DMS153 (cell line): ENCODE measurements around the gene DEFB114.

Experiments
- DNase-seq: peaks from one replicate; lab custom pipeline; 2025; lab: John Stamatoyannopoulos, UW

DEFB114 gene

DNA sequence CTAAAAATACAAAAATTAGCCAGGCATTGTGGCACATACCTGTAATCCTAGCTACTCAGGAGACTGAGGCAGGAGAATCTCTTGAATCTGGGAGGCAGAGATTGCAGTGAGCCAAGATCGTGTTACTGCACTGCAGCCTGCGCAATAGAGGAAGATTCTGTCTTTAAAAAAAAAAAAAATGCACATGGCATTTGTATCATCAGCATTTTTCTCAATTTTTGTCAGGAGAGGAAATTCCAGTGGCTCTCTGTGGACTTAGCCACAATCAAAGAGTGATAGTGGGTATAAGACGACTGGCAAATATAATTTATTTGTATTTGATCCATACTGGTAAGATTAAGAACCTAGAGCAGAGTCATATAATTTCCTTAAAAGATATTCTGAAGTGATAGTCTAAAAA is 28.6 kb downstream of the DEFB114 start:
- DNase-seq = no peak

DNA sequence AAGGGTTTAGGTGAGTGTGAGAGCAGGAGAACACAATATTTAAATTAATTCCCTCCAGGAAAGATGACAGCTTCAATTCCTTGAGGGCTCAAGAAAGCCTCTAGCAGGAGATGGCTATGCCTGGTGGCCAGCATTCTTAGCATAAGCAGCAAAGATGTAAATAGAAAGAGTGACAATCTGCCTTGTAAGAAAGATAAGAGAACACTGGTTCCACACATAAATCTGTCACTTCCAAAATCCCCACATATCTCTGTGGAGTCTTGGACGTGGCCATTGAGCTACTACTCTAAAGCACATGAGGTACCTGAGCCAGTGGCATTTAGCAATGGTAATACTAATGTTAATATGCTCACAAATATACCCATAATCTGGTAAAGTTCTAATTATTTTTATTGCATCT is 29.2 kb downstream of the DEFB114 start:
- no peak for DNase-seq

DNA sequence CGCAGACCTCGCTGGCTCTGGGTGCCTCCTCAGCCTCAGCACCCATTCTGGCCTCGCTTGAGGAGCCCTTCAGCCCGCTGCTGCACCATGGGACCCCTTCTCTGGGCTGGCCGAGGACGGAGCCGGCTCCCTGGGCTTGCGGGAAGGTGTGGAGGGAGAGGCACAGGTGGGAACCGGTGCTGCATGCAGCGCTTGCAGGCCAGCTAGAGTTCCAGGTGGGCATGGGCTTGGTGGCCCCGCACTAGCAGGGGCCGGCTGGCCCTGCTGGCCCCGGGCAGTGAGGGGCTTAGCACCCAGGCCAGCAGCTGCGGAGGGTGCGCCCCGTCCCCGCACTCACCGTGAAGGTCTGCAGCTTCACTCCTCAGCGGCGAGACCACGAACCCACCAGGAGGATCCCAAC is 30.4 kb downstream of the DEFB114 start:
- DNase-seq = no peak

DNA sequence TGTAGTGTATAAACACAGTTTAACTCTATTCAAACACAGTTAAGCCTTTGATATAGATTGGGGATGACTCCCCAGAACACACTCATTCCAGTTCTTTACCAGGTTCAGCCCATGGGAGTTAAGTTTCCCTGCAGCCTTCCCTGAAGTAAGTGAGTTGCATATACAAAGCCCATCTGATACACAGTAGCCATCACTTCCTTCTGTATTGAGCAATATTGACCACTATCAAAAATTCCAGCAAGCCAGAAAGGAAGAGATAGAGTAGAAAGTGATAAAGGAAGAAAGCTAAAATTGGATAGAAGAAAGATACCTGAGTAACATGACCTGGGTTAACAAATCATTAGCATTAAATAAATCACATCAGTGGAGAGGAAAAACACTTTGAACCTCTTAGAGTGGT is 34.6 kb downstream of the DEFB114 start:
- no peak for DNase-seq

DNA sequence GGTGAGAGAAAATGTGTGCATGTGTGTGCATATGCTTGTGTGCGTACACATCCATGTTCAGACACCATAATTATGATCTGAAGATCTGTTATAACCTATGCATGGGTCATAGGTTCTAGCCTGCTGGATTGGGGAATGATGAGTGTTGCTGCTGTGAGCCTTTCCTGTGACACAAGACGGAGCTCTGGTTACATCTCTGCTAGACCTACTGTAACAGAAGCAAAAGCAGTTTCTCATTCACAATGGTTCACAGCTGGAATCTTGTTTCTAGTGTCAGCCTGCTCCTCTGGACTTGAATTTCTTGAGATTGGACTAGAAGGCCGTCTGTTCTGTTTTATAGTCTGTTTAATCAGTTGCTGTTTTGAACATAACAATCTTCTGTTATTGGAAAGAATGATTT is 40.1 kb downstream of the DEFB114 start:
- DNase-seq = no peak

DNA sequence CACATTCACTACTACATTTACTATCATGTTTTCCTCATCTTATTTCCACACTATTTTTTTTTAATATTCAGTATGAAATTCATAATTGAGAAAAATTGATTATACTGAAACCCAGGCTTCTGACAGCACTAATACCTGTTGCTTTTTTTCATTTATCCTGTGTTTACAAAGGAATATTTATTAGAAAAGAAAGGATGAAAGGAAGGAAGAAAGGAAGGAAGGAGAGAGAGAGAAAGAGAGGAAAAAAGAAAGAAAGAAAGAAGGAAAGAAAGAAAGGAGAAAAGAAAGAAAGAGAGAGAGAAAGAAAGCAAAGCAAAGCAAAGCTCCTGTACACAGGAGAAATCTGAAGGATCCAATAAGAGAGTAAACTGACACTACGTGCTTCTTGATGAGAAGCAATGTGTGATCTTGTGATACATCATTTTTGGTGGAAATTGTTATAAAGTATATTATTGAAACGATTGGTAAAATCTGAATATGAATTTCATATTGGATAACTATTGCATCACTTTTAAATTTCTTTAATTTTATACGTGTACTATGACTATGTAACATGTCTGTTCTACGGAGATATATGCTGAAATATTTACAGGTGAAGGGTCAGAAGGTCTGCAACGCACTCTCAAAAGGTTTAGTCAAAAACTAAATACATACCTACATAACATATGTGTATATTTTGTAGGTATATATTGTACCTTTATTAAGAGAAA is 43.9 kb downstream of the DEFB114 start:
- no peak for DNase-seq

DNA sequence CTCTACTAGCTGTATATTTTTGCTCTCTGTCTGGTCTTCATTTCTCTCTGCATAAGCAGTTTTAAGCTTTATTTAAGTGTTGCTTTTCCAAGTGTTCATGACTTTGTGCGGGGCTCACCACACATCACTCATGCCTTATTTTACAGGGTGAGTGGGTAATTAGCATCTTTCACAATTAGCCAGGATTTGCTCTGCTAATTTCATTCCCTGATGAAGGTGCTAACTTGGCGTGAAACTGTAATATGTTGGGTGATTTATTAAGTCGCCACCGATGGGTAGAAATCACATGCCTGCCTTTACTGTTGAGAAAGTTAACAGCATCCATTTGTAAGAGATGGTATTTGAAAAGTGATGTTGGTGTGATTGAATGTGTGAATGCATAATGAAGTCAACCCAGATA is 44.7 kb downstream of the DEFB114 start:
- no peak for DNase-seq

DNA sequence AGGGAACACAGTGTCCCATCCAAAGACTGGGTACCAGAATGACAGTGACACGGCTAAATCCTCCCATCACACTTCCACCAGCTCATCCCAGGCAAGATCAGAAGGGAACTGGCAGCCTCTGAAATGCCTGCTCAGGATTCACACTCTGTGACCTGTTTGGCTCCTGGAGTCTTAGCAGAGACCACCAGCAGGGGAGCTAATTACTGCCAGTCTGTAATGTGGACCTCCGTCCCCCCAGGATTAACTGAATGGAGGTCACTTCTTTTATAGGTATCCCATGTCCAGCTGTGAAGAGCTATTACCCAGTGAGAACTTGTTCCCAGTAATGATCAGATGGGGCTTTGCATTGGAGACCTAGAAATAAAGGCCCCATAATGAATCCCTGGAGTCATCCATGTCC is 45.2 kb downstream of the DEFB114 start:
- DNase-seq = no peak

DNA sequence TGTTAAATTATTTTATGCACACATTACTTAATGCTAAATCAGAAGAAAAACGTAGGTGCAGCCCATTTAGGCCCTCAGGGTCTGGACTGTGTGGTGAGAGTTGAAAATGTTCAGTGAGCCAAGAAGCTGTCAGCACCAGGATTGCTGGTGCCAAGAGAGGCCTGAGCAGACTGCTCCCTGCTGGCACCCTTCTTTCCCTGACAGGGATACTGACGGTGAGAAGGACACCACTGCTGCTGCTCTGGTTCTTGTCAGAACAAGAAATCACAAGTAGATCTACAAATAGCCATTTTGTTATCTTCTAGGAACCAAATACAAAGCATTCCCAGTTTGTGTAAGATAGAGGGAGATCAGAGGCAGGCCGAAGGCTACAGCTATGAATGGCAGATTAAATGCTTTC is 48.9 kb downstream of the DEFB114 start:
- no peak for DNase-seq

DNA sequence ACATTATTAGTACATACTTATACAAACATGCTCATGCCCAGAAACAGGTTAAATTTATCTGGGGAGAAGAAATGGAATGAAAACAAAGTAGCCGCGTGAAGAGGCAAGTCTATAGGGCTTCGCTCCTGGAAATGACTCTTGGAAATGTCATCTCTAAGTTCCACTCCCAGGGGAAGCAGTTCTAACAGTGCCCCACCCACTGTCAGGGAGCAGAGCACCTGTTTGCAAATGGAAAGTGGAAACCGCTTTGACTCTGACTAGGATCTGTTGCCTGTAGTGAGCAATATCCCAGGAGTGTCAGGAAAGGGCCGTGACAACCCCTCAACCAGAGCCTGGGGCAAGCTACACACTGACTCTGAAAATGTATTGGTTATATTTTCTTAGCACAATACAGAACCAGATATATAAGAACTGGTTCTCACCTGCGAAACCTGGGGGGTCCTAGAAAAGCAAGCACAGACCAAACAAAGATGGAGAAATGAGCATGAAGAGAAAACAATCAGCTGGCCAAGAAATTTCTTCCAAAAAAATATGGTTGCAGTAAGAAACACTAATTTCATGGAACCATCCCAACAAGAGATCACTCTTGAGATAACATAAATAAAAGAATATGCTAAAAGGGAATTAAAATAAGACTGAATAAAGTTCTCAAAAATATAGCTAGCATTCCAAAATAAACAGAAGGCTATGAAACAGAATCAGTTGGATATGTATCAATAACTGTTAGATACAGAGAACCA is 50.2 kb downstream of the DEFB114 start:
- DNase-seq = peak; percentile 89

DNA sequence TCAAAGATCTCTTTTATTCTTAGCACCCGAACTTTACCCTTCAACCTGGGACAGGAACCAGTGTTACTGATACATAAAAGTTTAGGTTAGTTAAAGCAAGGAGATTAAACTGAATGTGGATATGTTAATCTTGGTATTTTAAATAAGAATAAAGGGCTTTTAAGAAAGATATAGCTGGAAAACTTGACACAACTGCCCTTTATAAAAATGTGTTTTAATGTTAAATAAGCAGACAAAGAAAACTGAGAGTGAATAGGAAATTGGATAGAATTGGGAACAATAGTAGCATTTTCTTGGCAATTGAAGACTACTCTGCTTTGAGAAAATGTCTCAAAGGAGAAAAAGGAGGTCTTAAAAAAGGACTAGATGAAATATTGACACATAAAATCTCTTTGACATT is 51.8 kb downstream of the DEFB114 start:
- DNase-seq = no peak

DNA sequence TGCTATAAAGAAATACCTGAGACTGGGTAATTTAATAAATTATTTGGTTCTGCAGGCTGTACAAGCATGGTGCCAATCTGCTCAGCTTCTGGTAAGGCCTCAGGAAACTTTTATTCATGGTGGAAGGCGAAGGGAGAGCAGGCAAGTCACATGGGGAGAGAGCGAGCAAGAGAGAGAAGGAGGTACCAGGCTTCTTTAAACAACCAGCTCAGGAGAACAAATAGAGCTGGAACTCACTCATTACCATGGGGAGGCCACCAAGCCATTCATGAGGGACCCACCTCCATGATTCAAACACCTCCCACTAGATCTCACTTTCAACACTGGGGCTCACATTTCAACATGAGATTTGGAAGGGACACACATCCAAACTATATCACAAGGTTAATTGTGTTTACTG is 52.7 kb downstream of the DEFB114 start:
- DNase-seq = no peak
